ENCODE data around the gene CAV2.

DNA sequence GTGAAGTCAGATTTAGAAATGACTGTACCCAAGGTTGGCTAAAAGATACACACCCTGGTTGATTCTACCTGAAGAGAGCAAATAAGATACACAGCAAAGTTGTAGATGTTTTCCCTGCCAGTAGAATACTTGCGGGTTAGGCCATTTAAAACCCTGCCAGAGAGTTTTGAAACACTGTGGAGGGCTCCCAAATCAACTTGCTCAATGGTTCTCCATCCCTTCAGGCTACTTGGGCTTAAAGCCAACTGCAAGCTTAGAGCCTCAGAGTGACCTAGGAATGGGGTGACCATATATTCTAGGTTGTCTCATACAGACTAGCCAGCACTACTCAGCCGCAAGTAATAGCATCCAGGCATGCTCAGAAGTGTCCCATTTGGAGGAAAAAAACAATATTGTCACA lies 35.3 kb downstream of the CAV2 start:
- TF ChIP-seq, protein P1, sequence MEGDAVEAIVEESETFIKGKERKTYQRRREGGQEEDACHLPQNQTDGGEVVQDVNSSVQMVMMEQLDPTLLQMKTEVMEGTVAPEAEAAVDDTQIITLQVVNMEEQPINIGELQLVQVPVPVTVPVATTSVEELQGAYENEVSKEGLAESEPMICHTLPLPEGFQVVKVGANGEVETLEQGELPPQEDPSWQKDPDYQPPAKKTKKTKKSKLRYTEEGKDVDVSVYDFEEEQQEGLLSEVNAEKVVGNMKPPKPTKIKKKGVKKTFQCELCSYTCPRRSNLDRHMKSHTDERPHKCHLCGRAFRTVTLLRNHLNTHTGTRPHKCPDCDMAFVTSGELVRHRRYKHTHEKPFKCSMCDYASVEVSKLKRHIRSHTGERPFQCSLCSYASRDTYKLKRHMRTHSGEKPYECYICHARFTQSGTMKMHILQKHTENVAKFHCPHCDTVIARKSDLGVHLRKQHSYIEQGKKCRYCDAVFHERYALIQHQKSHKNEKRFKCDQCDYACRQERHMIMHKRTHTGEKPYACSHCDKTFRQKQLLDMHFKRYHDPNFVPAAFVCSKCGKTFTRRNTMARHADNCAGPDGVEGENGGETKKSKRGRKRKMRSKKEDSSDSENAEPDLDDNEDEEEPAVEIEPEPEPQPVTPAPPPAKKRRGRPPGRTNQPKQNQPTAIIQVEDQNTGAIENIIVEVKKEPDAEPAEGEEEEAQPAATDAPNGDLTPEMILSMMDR (conservative IDR thresholded peaks at IDR 0.05), result no peak
- no peak for TF ChIP-seq EZH2 (IDR thresholded peaks at IDR 0.05; ENCODE audit: low read depth)
